Mucosa of descending colon (tissue), 3 donors: ENCODE measurements around the gene LCE7A. TPM values are rescaled to one million over a fixed set of nuclear protein-coding genes. Genes with fewer than 3 reads are reported as not detected.

Source experiments
- ATAC-seq: fragments of 200-7000 bp; cut with Tn5 transposase; one replicate; pipeline ENCODE4 v1.9.1; 2020; ENCODE audit warnings: mild to moderate bottlenecking, moderate library complexity
- DNase-seq, 3 donors: peaks; one replicate each; pipeline ENCODE4 v3.0.0-alpha.2; 2020
- H3K36me3 ChIP-seq: fragments of 200-600 bp; one replicate; pipeline ENCODE4 v1.8.0; 2021; ENCODE audit warnings: low read depth, mild to moderate bottlenecking
- H3K4me1 ChIP-seq: fragments of 200-600 bp; one replicate; pipeline ENCODE4 v1.8.0; 2021; ENCODE audit warnings: low read depth, mild to moderate bottlenecking
- H3K4me3 ChIP-seq: fragments of 200-600 bp; one replicate; pipeline ENCODE4 v1.8.0; 2021; ENCODE audit warnings: mild to moderate bottlenecking
- H3K9me3 ChIP-seq: fragments of 200-600 bp; one replicate; pipeline ENCODE4 v1.8.0; 2021; ENCODE audit warnings: mild to moderate bottlenecking
- CTCF ChIP-seq: fragments of 200-600 bp; IDR thresholded peaks from one replicate; pipeline ENCODE4 v1.8.0; 2022; ENCODE audit warnings: antibody characterized with exemption, mild to moderate bottlenecking
- intact Hi-C, 2 donors: fragments of 100-400 bp; cut with DNase I in 1 of 2; cut with micrococcal nuclease in 1 of 2; formaldehyde crosslinking; loops; one replicate each; pipeline versions ENCODE4 v1.11.0 to v1.11.1; 2022; cut with DNase I, micrococcal nuclease
- total RNA-seq, 3 donors: library from RNA; stranded (reverse); fragmentation: NEBNext Ultra II Directional in 2 of 3; extraction: Animal tissue kit (Norgen Biotek cat#: 25700) in 2 of 3; gene quantifications; one replicate each; pipeline versions ENCODE4 v1.2.1 to v1.2.4, GENCODE V29; 2021 to 2023
- donor health status: DM: no; HTN: no; CAD: no; lungs with moderate emphysema.
- donor health status: DM: no; HTN: no; CAD: no.
- donor health status: DM: no; HTN: yes; CAD: no.

The LCE7A gene
- total RNA-seq, 3 donors from 2014 or later, result not detected

DNA sequence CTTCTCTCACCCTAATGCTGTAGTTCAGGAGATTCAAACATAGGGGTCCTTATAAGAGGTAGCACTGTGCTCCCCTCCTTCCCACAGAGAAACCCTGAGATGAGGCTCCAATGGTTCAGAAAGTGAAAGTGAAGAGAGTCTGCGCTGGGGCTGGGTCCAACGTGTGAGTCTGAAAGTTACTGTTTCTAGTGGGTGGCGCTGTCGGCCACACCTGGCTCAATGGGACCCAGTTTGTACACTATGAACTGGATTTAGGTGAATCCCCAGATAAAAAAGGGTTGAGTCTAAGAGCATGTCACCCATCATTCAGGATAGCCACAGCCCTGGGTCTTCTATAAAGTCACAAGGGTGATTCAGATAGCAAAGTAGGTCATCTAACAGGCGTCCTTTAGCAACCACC lies 21.1 kb downstream of the LCE7A start:
- Histone ChIP-seq H3K4me3 (no peak overlapping the region), H3K4me1 (no peaks in the 10 kb centered on the region), H3K36me3 (no peaks in the 10 kb centered on the region), H3K9me3 (no peaks in the 10 kb centered on the region)
- DNase-seq (no peak), ATAC-seq (no peak)
- TF ChIP-seq CTCF, result no peak
- intact Hi-C loops, result no loop called here

DNA sequence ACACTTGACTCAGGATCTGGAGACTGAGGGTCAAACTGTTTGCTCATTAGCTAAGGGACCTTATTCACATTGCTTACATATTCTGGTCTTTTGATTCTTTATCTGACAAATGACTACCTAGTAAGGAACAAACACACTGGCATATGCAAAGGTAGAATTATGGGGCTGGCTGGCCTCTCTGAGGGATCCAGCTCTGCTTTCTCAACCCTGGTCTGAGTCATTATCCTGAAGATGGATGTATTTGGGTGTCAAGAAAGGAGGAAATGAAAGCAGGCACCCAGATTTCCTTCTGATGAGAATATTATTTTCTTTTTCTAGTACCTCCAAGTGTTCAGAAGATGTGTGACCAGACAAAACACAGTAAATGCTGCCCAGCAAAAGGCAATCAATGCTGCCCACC lies 24.3 kb downstream of the LCE7A start:
- DNase-seq (no peak), ATAC-seq (no peak)
- intact Hi-C loops, result no loop called here
- Histone ChIP-seq H3K36me3 (no peaks in the 10 kb centered on the region), H3K4me1 (no peaks in the 10 kb centered on the region), H3K4me3 (no peak overlapping the region), H3K9me3 (no peaks in the 10 kb centered on the region)
- TF ChIP-seq CTCF, result no peak

DNA sequence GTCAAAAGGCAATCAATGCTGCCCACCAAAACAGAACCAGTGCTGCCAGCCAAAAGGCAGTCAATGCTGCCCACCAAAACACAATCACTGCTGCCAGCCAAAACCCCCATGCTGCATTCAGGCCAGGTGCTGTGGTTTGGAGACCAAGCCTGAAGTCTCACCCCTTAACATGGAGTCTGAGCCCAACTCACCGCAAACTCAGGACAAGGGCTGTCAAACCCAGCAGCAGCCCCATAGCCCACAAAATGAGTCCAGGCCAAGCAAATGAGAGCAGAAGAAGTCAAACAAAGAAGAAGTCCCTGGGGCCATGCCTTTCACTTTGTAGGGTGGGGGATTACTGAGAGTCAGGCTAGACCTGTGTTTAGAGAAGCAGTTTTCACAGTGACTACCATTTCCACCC lies 24.7 kb downstream of the LCE7A start:
- H3K9me3 ChIP-seq, result no peaks in the 10 kb centered on the region
- TF ChIP-seq CTCF, result no peak
- intact Hi-C loops, result no loop called here
- no peak overlapping the region for H3K4me3 ChIP-seq
- H3K4me1 ChIP-seq, result no peaks in the 10 kb centered on the region
- DNase-seq (no peak), ATAC-seq (no peak)
- no peaks in the 10 kb centered on the region for H3K36me3 ChIP-seq

GRCh38 chr1:152884966-152885624 lies 25.3 kb downstream of the LCE7A start:
- DNase-seq (no peak), ATAC-seq (no peak)
- no peaks in the 10 kb centered on the region for H3K9me3 ChIP-seq
- intact Hi-C loops, result no loop called here
- H3K36me3 ChIP-seq, result no peaks in the 10 kb centered on the region
- H3K4me1 ChIP-seq, result no peaks in the 10 kb centered on the region
- H3K4me3 ChIP-seq, result no peak overlapping the region
- TF ChIP-seq CTCF, result no peak

DNA sequence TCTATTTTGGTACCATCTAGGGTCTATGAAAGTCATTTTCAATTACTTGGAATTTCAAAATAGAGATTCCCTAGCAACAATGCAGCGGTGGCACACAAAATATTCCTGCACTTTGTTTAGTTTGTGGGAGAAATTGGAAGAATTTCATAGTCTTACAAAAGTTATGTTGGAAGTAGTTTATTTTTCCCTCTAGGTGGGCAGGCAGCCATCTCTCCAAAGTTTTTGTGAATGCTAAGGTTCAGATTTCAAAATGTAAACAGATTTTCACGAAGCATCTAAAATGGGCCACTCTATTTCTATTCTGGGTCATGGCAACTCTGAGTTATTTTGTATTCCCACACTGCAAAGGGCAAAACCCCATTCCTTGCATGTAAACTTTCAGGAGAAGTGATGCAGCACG lies 26.3 kb downstream of the LCE7A start:
- H3K4me1 ChIP-seq, result no peaks in the 10 kb centered on the region
- no peak overlapping the region for H3K4me3 ChIP-seq
- no peak for TF ChIP-seq CTCF
- no peaks in the 10 kb centered on the region for H3K9me3 ChIP-seq
- intact Hi-C loops, result no loop called here
- ATAC-seq, result no peak
- no peaks in the 10 kb centered on the region for H3K36me3 ChIP-seq
- no peak for DNase-seq
